Epithelial cell of esophagus (primary cell): ENCODE results near the gene PEAK3.
"Not testable (repeated sequence)": the region's sequence is repeated elsewhere in the genome, so short reads cannot be mapped to it uniquely, and the experiment has no call there.

Experiments used
- DNase-seq: peaks from one replicate; pipeline ENCODE4 v3.0.0; 2010; ENCODE audit warnings: low read depth
- H3K4me3 ChIP-seq: 2 replicates; pipeline ENCODE4 v1.5.1; 2011; ENCODE audit warnings: mild to moderate bottlenecking, low read length, control low read depth
- TF ChIP-seq, protein P1 (sequence below): IDR thresholded peaks from 2 replicates; pipeline ENCODE4 v1.5.1; 2011; ENCODE audit warnings: low read depth, mild to moderate bottlenecking, low read length, control low read depth, inconsistent platforms; ENCODE audit not compliant: insufficient read depth; ENCODE audit errors: missing control alignments

PEAK3 gene

DNA sequence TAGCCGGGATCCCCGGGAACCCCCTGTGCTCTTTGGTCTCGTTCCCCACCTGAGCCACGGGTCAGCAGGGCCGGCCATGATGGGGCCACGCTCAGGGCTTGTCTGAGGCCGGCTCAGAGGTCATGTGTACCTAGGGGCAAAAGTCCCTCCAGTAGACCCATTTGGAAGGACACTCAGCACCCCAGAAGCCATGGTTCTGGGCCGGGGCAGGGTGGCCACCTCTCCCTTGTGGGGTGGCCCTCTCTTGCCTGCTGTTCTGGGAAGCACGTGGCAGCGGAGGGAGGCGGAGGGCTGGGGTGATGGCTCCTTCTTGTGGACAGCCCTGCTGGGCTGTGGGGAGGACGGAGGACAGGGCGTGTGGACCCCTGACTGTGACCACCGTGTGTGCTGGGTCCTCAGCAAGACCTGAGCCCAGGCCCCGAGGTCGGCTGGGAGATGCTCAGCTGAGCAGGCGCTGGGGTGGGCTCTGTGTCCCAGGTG is 6.4 kb upstream of the PEAK3 start:
- H3K4me3 ChIP-seq: no peak overlapping the region
- TF ChIP-seq, protein P1, sequence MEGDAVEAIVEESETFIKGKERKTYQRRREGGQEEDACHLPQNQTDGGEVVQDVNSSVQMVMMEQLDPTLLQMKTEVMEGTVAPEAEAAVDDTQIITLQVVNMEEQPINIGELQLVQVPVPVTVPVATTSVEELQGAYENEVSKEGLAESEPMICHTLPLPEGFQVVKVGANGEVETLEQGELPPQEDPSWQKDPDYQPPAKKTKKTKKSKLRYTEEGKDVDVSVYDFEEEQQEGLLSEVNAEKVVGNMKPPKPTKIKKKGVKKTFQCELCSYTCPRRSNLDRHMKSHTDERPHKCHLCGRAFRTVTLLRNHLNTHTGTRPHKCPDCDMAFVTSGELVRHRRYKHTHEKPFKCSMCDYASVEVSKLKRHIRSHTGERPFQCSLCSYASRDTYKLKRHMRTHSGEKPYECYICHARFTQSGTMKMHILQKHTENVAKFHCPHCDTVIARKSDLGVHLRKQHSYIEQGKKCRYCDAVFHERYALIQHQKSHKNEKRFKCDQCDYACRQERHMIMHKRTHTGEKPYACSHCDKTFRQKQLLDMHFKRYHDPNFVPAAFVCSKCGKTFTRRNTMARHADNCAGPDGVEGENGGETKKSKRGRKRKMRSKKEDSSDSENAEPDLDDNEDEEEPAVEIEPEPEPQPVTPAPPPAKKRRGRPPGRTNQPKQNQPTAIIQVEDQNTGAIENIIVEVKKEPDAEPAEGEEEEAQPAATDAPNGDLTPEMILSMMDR: no peak

GRCh38 chr19:2287585-2288337 is 5.8 kb upstream of the PEAK3 start:
- TF ChIP-seq, protein P1: no peak
- no peak for DNase-seq
- H3K4me3 ChIP-seq: no peak overlapping the region

More for the DNA sequence above, 6.4 kb upstream of the PEAK3 start:
- DNase-seq: no peak

- no peak overlapping the region for H3K4me3 ChIP-seq
- TF ChIP-seq, protein P1: no peak
- DNase-seq: no peak
Measured at GRCh38 chr19:2286402-2287140, 4.6 kb upstream of the PEAK3 start.

GRCh38 chr19:2283835-2284507 is 2.0 kb upstream of the PEAK3 start:
- TF ChIP-seq, protein P1: no peak
- DNase-seq: no peak
- no peak overlapping the region for H3K4me3 ChIP-seq

DNA sequence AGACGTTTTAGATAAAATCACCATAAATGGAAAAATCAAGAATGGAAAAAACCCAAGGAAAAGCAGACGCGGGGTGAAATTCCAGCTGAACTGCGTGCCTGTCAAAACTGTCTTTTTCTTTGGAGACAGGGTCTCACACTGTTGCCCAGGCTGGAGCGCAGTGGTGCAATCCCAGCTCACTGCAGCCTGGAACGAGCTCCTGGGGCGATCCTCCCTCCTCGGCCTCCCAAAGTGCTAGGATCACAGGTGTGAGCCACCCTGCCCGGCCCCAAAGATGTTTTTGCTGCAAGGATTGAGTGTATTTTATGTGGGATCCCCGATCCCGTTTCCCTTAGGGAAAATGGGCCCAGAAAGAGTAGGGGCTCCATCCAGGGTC is 875 bp upstream of the PEAK3 start:
- H3K4me3 ChIP-seq: no peak overlapping the region
- TF ChIP-seq, protein P1: no peak
- DNase-seq: no peak

DNA sequence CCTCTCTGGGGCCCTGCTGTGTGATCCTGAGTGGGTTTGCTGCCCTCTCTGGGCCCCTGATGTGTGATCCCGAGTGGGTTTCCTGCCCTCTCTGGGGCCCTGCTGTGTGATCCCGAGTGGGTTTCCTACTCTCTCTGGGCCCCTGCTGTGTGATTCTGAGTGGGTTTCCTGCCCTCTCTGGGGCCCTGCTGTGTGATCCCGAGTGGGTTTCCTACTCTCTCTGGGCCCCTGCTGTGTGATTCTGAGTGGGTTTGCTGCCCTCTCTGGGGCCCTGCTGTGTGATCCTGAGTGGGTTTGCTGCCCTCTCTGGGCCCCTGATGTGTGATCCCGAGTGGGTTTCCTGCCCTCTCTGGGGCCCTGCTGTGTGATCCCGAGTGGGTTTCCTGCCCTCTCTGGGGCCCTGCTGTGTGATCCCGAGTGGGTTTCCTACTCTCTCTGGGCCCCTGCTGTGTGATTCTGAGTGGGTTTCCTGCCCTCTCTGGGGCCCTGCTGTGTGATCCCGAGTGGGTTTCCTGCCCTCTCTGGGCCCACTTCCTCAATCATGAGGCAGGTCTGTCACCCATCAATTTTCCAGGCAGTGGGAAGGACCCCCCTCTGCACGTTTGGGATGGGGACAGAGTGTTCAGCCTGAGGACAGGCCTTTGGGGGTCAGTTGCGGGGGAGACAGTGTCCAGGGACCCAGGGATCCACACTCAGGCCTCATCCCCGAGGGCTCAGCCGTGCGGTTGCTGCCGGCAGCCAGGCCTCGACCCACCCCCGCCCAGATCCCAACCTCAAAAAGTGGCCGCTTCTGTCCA is 512 bp downstream of the PEAK3 start:
- H3K4me3 ChIP-seq, DNase-seq: not testable (repeated sequence)

DNA sequence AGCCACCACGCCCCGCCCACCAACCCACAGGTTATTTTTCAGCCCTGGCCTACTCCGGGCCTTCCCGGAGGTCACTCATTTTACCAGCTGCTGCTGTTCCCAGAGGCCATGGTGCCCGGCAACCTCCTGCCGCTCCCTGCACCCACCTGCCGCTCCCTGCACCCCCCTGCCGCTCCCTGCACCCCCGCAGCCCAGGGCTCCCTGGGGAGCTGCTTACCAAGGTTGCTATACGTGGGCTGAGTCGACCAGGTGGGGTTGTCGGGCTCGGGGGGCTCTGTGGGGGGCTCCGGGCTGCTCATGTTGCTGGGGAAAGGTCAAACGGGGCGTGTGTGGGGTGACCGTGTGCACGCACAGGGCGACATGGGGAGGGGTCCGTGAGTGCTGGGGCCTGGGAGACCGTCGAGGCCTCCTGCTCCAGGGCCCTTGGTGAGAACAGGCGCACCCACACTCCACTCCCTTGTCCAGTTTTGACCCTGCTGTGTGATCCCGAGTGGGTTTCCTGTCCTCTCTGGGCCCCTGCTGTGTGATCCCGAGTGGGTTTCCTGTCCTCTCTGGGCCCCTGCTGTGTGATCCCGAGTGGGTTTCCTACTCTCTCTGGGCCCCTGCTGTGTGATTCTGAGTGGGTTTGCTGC is 1.2 kb downstream of the PEAK3 start:
- no peak overlapping the region for H3K4me3 ChIP-seq
- no peak for DNase-seq
- TF ChIP-seq, protein P1: no peak
